Immature natural killer cell (primary cell): Measurements from ENCODE around the gene ADAM21. TPM values are rescaled to one million over a fixed set of nuclear protein-coding genes. Genes with fewer than 3 reads are reported as not detected.
"Not testable (repeated sequence)": the region's sequence is repeated elsewhere in the genome, so short reads cannot be mapped to it uniquely, and the experiment has no call there.

Experiments used
- DNase-seq, 3 donors: peaks; one replicate each; pipeline ENCODE4 v3.0.0; 2022; ENCODE audit warnings: mixed read lengths in 1 of 3
- H3K27ac Mint-ChIP-seq, 6 donors: one replicate each; pipeline ENCODE4 v1.8.0; 2020; ENCODE audit warnings: mixed read lengths in 6 of 6, mild to moderate bottlenecking in 5 of 6, inconsistent platforms in 4 of 6, moderate library complexity in 3 of 6
- H3K27me3 Mint-ChIP-seq, 3 donors: one replicate each; pipeline ENCODE4 v1.8.0; 2020 to 2021; ENCODE audit warnings: low read depth in 3 of 3, mild to moderate bottlenecking in 3 of 3, mixed read lengths in 3 of 3, moderate library complexity in 3 of 3, inconsistent platforms in 1 of 3
- H3K36me3 Mint-ChIP-seq, 3 donors: one replicate each; pipeline ENCODE4 v1.8.0; 2020; ENCODE audit warnings: mixed read lengths in 3 of 3, inconsistent platforms in 2 of 3, mild to moderate bottlenecking in 2 of 3
- H3K4me1 Mint-ChIP-seq, 2 donors: one replicate each; pipeline ENCODE4 v1.8.0; 2020; ENCODE audit warnings: inconsistent platforms in 2 of 2, mild to moderate bottlenecking in 2 of 2, mixed read lengths in 2 of 2, moderate library complexity in 1 of 2
- H3K4me3 Mint-ChIP-seq, 5 donors: one replicate each; pipeline ENCODE4 v1.8.0; 2020; ENCODE audit warnings: mild to moderate bottlenecking in 5 of 5, mixed read lengths in 5 of 5, inconsistent platforms in 3 of 5, moderate library complexity in 3 of 5
- H3K9me3 Mint-ChIP-seq, 6 donors: one replicate each; pipeline ENCODE4 v1.8.0; 2020; ENCODE audit warnings: mild to moderate bottlenecking in 6 of 6, mixed read lengths in 6 of 6, inconsistent platforms in 4 of 6, moderate library complexity in 3 of 6
- polyA plus RNA-seq, 3 donors: library from polyadenylated mRNA; unstranded; fragments of 300-500 nt; fragmentation: Illumina TruSeq; gene quantifications; one replicate each; pipeline ENCODE4 v1.2.3, GENCODE V29; 2021

The ADAM21 gene
- polyA plus RNA-seq, 3 donors from 2014 or later, result 0.07 to 0.30 TPM; not detected in 1

DNA sequence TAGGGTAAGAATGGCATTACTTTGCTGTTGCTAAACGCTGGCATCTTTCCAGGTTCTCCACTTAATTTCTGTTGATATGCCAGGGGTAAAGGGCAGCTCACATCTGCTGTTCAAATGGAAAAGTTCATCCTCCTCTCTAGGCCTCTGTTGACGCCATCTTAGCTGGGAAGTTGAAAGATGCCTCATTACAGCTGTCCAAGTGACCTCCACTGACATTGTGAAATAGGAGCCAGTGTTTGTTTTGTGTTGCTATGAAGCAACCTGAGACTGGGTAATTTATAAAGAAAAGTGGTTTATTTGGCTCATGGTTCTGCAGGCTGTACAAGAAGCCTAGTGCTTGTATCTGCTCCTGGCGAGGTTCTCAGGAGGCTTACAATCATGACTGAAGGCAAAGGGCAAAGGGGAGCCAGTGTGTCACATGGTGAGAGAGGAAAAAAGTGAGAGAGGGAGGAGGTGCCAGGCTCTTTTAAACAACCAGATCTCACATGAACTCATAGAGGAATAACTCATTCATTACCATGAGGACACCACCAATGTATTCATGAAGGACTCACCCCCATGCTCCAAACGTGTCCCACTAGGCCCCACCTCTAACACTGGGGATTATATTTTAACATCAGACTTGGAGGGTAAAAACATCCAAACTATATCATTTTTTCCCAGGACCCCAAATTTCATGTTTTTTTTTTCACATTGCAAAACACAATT, 3.2 kb upstream of the ADAM21 start:
- Mint-ChIP-seq H3K4me1 (no peaks in the 10 kb centered on the region), H3K4me3 (no peak overlapping the region), H3K36me3 (peaks cover 4 to 5% (median 5%) of the 10 kb centered on the region in 3 donors), H3K27me3 (peaks cover 0 to 5% (median 0%) of the 10 kb centered on the region in 3 donors), H3K27ac (no peak overlapping the region), H3K9me3 (peaks cover 2 to 14% (median 7%) of the 10 kb centered on the region in 6 donors)
- DNase-seq, result no peak

DNA sequence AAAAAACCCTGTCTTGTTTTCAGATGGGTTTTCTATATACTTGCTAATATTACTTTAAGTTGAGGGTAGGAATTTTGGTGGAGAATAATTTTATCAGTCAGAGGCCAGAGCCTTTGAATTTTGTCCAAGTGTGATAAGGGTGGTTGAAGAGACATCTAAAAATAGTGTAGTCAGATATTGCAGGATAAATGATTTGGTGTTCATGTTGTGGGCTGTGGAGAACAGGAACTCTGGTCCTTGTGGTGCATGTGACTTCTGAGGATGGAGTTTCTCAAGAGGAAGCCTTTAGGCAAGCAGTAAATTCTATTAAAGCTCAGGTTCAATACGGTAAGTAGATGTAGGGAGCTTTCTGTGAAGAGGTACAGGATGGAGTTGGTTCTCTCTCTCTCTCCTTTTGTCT, 2.8 kb downstream of the ADAM21 start:
- peaks cover 0 to 4% (median 0%) of the 10 kb centered on the region in 3 donors for H3K27me3 Mint-ChIP-seq
- no peak for DNase-seq
- no peak overlapping the region for H3K4me3 Mint-ChIP-seq
- no peaks in the 10 kb centered on the region for H3K4me1 Mint-ChIP-seq
- H3K36me3 Mint-ChIP-seq, result no peaks in the 10 kb centered on the region
- H3K27ac Mint-ChIP-seq, result no peak overlapping the region
- no peaks in the 10 kb centered on the region for H3K9me3 Mint-ChIP-seq

DNA sequence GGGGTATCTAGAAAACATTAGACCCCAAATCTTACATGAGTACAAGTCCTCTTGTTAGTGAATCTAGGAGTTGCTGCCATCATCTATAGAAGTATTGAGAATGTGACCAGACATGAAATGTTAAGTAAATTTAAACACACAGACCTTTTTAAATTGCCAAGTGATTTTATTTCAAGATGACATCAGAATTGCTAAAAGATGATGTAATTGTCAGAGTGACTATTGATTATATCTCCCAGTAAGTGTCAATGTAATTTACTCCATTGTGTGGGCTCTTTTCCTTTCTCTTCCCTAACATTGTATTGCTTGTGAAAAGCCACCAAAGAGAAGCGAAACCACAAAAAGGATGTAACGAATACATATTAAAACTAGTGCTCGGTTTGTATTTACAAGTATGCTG, 16.8 kb downstream of the ADAM21 start:
- H3K27ac Mint-ChIP-seq, result no peak overlapping the region
- peaks cover 0 to 27% (median 21%) of the 10 kb centered on the region in 3 donors for H3K36me3 Mint-ChIP-seq
- no peak for DNase-seq

GRCh38 chr14:70470863-70471563, 19.0 kb downstream of the ADAM21 start:
- not testable (repeated sequence) for H3K4me3 Mint-ChIP-seq, H3K27ac Mint-ChIP-seq, H3K27me3 Mint-ChIP-seq, H3K4me1 Mint-ChIP-seq, H3K9me3 Mint-ChIP-seq, DNase-seq
- peaks cover 0 to 27% (median 21%) of the 10 kb centered on the region in 3 donors for H3K36me3 Mint-ChIP-seq

More for the DNA sequence above, 16.8 kb downstream of the ADAM21 start:
- Mint-ChIP-seq H3K9me3 (no peaks in the 10 kb centered on the region), H3K4me3 (no peak overlapping the region), H3K4me1 (no peaks in the 10 kb centered on the region), H3K27me3 (peaks cover 1 to 4% (median 3%) of the 10 kb centered on the region in 3 donors)

DNA sequence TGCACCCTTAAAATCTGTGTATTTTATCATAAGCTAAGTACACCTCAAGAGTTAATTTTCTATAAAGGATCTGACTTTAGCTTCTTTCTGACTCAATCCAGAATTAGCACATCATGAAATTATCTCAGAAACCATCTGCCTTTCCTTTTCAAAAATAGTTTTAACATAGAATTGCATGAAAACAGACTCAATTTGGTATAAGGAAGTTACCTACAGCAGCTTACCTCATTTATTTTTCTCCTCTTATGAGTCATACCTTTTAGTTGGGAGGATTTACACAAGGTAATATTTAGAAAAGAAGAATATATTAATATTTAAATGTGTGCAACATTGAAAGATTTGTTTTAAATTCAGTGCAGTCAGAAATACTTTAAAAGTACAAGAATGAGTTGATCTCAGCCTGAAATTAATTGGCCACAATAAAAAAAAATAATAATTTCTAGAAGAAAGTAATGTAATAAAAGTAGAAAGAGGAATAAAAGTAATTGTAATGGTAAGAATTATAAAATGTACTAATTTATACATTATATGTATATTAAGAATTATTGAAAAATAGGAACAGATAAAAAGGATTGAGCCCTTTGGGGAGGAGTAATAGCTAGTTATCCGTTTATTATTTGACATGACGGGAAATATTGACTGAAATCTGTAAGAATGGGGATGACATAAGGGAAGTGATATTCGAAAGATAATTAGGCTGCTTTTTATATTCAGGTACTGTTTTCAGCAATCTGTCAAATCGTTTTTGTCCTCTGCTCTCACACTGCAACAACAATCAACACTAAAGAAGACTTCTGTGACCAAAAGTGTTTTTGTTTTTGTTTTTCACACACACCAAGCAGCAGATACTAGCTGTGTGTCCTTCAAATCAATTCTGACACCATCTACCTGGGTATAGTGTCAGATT, 20.5 kb downstream of the ADAM21 start:
- H3K9me3 Mint-ChIP-seq, result peaks cover 0 to 3% (median 0%) of the 10 kb centered on the region in 6 donors
- H3K4me1 Mint-ChIP-seq, result no peaks in the 10 kb centered on the region
- H3K36me3 Mint-ChIP-seq, result peaks cover 0 to 27% (median 21%) of the 10 kb centered on the region in 3 donors
- H3K27me3 Mint-ChIP-seq, result peaks cover 0 to 4% (median 0%) of the 10 kb centered on the region in 3 donors
- DNase-seq, result no peak
- no peak overlapping the region for H3K27ac Mint-ChIP-seq
- no peak overlapping the region for H3K4me3 Mint-ChIP-seq

DNA sequence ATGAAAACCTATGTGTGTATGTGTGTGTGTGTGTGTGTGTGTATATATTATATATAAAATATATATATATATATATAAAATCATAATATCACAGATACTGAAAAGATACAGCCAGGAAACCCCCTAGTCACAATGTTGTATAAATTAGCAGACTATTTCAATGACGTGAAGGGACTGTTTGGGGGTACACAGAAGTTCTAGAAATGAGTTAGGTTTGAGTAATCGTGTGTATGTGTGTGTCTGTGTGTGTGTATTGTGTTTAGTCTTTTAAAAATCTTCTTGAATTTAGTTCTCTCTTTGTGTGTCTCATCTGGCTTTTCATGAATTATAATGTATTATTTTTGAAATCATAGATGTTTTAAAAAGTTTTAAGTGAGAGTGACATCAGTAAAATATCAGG, 21.9 kb downstream of the ADAM21 start:
- Mint-ChIP-seq H3K27ac (no peak overlapping the region), H3K4me3 (no peak overlapping the region), H3K36me3 (peaks cover 0 to 24% (median 20%) of the 10 kb centered on the region in 3 donors), H3K9me3 (peaks cover 0 to 3% (median 0%) of the 10 kb centered on the region in 6 donors), H3K27me3 (peaks cover 0 to 4% (median 0%) of the 10 kb centered on the region in 3 donors), H3K4me1 (no peaks in the 10 kb centered on the region)
- no peak for DNase-seq

DNA sequence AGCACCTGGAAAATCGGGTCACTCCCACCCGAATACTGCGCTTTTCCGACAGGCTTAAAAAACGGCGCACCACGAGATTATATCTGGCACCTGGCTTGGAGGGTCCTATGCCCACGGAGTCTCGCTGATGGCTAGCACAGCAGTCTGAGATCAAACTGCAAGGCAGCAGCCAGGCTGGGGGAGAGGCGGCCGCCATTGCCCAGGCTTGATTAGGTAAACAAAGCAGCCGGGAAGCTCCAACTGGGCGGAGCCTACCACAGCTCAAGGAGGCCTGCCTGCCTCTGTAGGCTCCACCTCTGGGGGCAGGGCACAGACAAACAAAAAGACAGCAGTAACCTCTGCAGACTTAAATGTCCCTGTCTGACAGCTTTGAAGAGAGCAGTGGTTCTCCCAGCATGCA, 23.5 kb downstream of the ADAM21 start:
- H3K36me3 Mint-ChIP-seq, H3K9me3 Mint-ChIP-seq, H3K4me1 Mint-ChIP-seq, H3K27ac Mint-ChIP-seq, DNase-seq, H3K4me3 Mint-ChIP-seq, H3K27me3 Mint-ChIP-seq: not testable (repeated sequence)

DNA sequence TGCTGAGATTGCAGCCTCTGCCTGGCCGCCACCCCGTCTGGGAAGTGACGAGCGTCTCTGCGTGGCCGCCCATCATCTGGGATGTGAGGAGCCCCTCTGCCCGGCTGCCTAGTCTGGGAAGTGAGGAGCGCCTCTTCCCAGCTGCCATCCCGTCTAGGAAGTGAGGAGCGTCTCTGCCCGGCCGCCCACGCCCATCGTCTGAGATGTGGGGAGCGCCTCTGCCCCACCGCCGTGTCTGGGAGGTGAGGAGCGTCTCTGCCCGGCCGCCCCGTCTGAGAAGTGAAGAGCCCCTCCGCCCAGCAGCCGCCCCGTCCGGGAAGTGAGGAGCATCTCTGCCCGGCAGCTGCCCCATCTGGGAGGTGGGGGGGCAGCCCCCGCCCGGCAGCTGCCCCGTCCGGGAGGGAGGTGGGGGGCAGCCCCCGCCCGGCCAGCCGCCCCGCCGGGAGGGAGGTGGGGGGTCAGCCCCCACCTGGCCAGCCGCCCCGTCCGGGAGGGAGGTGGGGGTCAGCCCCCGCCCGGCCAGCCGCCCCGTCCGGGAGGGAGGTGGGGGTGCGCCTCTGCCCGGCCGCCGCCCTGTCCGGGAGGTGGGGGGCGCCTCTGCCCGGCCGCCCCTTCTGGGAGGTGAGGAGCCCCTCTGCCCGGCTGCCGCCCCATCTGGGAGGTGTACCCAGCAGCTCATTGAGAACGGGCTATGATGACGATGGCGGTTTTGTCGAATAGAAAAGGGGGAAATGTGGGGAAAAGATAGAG, 25.6 kb downstream of the ADAM21 start:
- not testable (repeated sequence) for H3K4me3 Mint-ChIP-seq, H3K9me3 Mint-ChIP-seq, H3K4me1 Mint-ChIP-seq, H3K36me3 Mint-ChIP-seq, H3K27ac Mint-ChIP-seq, DNase-seq, H3K27me3 Mint-ChIP-seq

- Mint-ChIP-seq H3K4me1 (no peaks in the 10 kb centered on the region), H3K4me3 (no peak overlapping the region), H3K36me3 (peaks cover 24 to 33% (median 25%) of the 10 kb centered on the region in 3 donors), H3K27ac (no peak overlapping the region), H3K9me3 (peaks cover 18 to 45% (median 28%) of the 10 kb centered on the region in 6 donors), H3K27me3 (peaks cover 0 to 5% (median 0%) of the 10 kb centered on the region in 3 donors)
- no peak for DNase-seq
Measured at GRCh38 chr14:70489579-70490200, 37.7 kb downstream of the ADAM21 start.

GRCh38 chr14:70498191-70498590, 46.2 kb downstream of the ADAM21 start:
- Mint-ChIP-seq H3K36me3 (peaks cover 5 to 14% (median 6%) of the 10 kb centered on the region in 3 donors), H3K27me3 (peaks cover 0 to 2% (median 2%) of the 10 kb centered on the region in 3 donors), H3K27ac (no peak overlapping the region), H3K4me3 (no peak overlapping the region), H3K9me3 (peaks cover 0 to 6% (median 2%) of the 10 kb centered on the region in 6 donors), H3K4me1 (no peaks in the 10 kb centered on the region)
- DNase-seq, result no peak
